Naive B cell (primary cell): ENCODE measurements around the gene PAGR1. TPM values are rescaled to one million over a fixed set of nuclear protein-coding genes. Genes with fewer than 3 reads are reported as not detected.
"Not testable (repeated sequence)": the region's sequence is repeated elsewhere in the genome, so short reads cannot be mapped to it uniquely, and the experiment has no call there.

Experiments
- ATAC-seq, 2 donors: fragments of 150-1000 bp; cut with Tn5 transposase; 2 replicates each; pipeline ENCODE4 v1.10.0; 2021; ENCODE audit warnings: low read depth in 2 of 2, mild to moderate bottlenecking in 2 of 2, moderate library complexity in 2 of 2
- DNase-seq: peaks from one replicate; pipeline ENCODE4 v3.0.0; 2022
- H3K27ac Mint-ChIP-seq, 6 donors: one replicate each; pipeline ENCODE4 v1.8.0; 2020 to 2022; ENCODE audit warnings: mild to moderate bottlenecking in 6 of 6, mixed read lengths in 6 of 6, moderate library complexity in 5 of 6, inconsistent platforms in 2 of 6
- H3K27me3 Mint-ChIP-seq, 3 donors: one replicate each; pipeline ENCODE4 v1.8.0; 2021 to 2022; ENCODE audit warnings: mixed read lengths in 3 of 3, mild to moderate bottlenecking in 1 of 3
- H3K36me3 Mint-ChIP-seq, 2 donors: one replicate each; pipeline ENCODE4 v1.8.0; 2020 to 2022; ENCODE audit warnings: mixed read lengths in 2 of 2, inconsistent platforms in 1 of 2, mild to moderate bottlenecking in 1 of 2
- H3K4me1 Mint-ChIP-seq, 3 donors: one replicate each; pipeline ENCODE4 v1.8.0; 2020 to 2022; ENCODE audit warnings: mixed read lengths in 3 of 3, inconsistent platforms in 1 of 3, mild to moderate bottlenecking in 1 of 3, moderate library complexity in 1 of 3
- H3K4me3 Mint-ChIP-seq, 8 donors: one replicate each; pipeline ENCODE4 v1.8.0; 2020 to 2022; ENCODE audit warnings: mild to moderate bottlenecking in 8 of 8, mixed read lengths in 8 of 8, moderate library complexity in 8 of 8, inconsistent platforms in 2 of 8
- H3K9me3 Mint-ChIP-seq, 7 donors: one replicate each; pipeline ENCODE4 v1.8.0; 2020 to 2022; ENCODE audit warnings: mixed read lengths in 7 of 7, mild to moderate bottlenecking in 5 of 7, inconsistent platforms in 2 of 7, moderate library complexity in 1 of 7
- polyA plus RNA-seq, 6 donors: library from polyadenylated mRNA; unstranded; fragments of 300-500 nt; fragmentation: Illumina TruSeq; gene quantifications; one replicate each; pipeline ENCODE4 v1.2.3, GENCODE V29; 2021; ENCODE audit warnings: low read depth in 6 of 6

Gene PAGR1
- polyA plus RNA-seq, 6 donors from 2014 or later, result 35.5 to 51.5 (median 46.9) TPM

DNA sequence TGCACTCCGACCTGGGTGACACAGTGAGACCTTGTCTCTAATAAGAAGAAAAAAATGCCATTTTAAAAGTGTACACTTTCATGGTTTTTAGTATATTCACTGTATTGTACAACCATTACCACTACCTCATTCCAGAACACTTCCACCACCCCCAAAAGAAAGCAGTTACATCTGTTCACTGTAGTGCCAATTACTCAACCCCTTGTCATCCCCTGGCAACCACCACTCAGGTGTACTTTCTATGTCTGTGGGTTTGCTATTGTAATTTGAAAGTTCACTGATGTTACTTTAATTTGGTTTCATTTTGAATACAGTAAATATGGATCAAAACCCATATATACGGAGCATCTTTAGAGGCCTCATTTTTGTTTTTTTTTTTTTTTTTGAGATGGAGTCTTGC is 31.8 kb upstream of the PAGR1 start:
- Mint-ChIP-seq H3K4me3 (peak overlapping the region in 1 of 8 donors; percentile 32), H3K27ac (peak overlapping the region in 4 of 6 donors; percentile 29 to 85 (median 80))
- no peak for ATAC-seq

DNA sequence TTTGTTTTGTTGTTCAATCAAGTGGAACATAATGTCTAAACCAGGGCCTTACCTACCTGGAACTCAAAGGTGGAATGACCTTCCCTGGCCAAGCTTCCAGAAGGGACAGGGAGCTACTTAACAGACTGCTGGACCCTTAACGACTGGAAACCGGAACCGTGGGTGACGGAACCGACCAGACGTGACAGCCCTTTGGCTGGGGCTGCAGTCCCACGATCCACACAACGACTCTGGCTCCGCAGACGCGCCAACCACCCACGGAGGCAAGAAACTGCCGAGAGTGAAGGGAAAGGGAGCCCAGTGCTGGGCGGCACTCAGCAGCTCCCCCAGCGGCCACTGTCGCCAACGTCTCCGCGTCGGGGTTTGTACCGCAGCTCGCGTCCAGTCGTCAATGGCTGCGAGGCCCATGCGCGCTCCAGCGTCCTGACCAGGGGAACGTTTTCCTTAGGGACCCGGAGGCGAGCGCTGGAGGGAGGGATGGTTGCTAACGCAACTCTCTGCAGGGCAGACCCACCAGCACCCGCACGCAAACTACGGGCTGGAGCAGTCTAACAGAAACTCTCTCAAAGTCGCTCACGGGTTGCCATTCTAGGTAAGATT is 31.0 kb upstream of the PAGR1 start:
- H3K27ac Mint-ChIP-seq, result peak overlapping the region in 3 of 6 donors; percentile 42 to 51 (median 47)
- peak; percentile 93 to 95 for ATAC-seq
- DNase-seq, result peak; percentile 58
- peaks cover 14 to 25% (median 15%) of the 10 kb centered on the region in 3 donors for H3K4me1 Mint-ChIP-seq
- peaks cover 0 to 2% (median 0%) of the 10 kb centered on the region in 7 donors for H3K9me3 Mint-ChIP-seq
- no peaks in the 10 kb centered on the region for H3K36me3 Mint-ChIP-seq
- H3K27me3 Mint-ChIP-seq, result peaks cover 0 to 4% (median 0%) of the 10 kb centered on the region in 3 donors
- peak overlapping the region; percentile 56 to 86 (median 74) for H3K4me3 Mint-ChIP-seq

More for the DNA sequence above, 31.8 kb upstream of the PAGR1 start:
- Mint-ChIP-seq H3K36me3 (no peaks in the 10 kb centered on the region), H3K9me3 (peaks cover 0 to 2% (median 0%) of the 10 kb centered on the region in 7 donors), H3K4me1 (peaks cover 9 to 19% (median 13%) of the 10 kb centered on the region in 3 donors), H3K27me3 (peaks cover 0 to 4% (median under 1%) of the 10 kb centered on the region in 3 donors)
- no peak for DNase-seq

DNA sequence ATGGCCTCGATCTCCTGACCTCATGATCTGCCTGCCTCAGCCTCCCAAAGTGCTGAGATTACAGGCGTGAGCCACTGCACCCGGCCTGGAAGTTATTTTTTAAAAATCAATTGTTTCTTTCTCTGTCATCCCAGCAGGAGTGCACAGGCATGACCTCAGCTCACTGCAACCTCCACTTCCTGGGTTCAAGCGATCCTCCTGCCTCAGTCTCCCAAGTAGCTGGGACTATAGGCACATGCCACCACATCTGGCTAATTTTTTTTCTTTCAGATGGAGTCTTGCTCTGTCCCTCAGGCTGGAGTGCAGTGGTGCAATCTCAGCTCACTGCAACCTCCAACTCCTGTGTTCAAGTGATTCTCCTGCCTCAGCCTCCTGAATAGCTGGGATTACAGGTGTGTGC is 28.8 kb upstream of the PAGR1 start:
- not testable (repeated sequence) for DNase-seq, H3K36me3 Mint-ChIP-seq, ATAC-seq, H3K27me3 Mint-ChIP-seq, H3K9me3 Mint-ChIP-seq
- peak overlapping the region in 1 of 8 donors; percentile 37 for H3K4me3 Mint-ChIP-seq
- H3K4me1 Mint-ChIP-seq, result peaks cover 25 to 44% (median 35%) of the 10 kb centered on the region in 3 donors
- peak overlapping the region in 1 of 6 donors; percentile 52 for H3K27ac Mint-ChIP-seq

DNA sequence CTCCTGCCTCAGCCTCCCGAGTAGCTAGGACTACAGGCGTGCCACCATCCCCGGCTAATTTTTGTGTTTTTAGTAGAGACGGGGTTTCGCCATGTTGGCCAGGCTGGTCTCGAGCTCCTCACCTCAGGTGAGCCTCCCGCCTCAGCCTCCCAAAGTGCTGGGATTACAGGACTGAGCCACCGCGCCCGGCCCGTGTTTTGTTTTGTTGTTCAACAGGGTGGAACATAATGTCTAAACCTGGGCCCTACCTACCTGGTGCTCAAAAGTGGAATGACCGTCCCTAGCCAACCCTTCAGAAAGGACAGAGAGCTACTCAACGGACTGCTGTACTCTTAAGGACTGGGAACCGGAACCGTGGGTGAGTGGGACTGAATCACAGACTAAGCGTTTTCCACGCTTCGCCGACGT is 26.2 kb upstream of the PAGR1 start:
- no peak for ATAC-seq
- no peaks in the 10 kb centered on the region for H3K27me3 Mint-ChIP-seq
- peaks cover 38 to 45% (median 41%) of the 10 kb centered on the region in 3 donors for H3K4me1 Mint-ChIP-seq
- H3K9me3 Mint-ChIP-seq, result no peaks in the 10 kb centered on the region
- peak overlapping the region; percentile 88 to 99 (median 98) for H3K4me3 Mint-ChIP-seq
- H3K27ac Mint-ChIP-seq, result peak overlapping the region; percentile 79 to 99 (median 96)
- H3K36me3 Mint-ChIP-seq, result no peaks in the 10 kb centered on the region
- DNase-seq, result no peak

- Mint-ChIP-seq H3K4me1 (peaks cover 34 to 40% (median 35%) of the 10 kb centered on the region in 3 donors), H3K9me3 (no peaks in the 10 kb centered on the region), H3K27me3 (no peaks in the 10 kb centered on the region), H3K4me3 (peak within 1 kb of the TSS; percentile 88 to 99 (median 98)), H3K27ac (peak within 1 kb of the TSS; percentile 94 to 99 (median 96)), H3K36me3 (no peaks in the 10 kb centered on the region)
- peak; percentile 91 for ATAC-seq
- DNase-seq, result peak; percentile 100
These were observed 25.6 kb upstream of the PAGR1 start, which contains the start of gene KIF22 for GRCh38 chr16:29790183-29790948. Gene KIF22 (plus strand): TSS chr16:29790751. CDS start chr16:29790760, 9 bp downstream.

GRCh38 chr16:29790949-29791844 is 24.8 kb upstream of the PAGR1 start:
- Mint-ChIP-seq H3K4me3 (peak overlapping the region; percentile 88 to 99 (median 98)), H3K4me1 (peaks cover 31 to 36% (median 31%) of the 10 kb centered on the region in 3 donors), H3K27ac (peak overlapping the region; percentile 94 to 99 (median 96)), H3K27me3 (no peaks in the 10 kb centered on the region), H3K36me3 (no peaks in the 10 kb centered on the region), H3K9me3 (no peaks in the 10 kb centered on the region)
- DNase-seq (no peak), ATAC-seq (peak in 1 of 2 donors; percentile 8)

DNA sequence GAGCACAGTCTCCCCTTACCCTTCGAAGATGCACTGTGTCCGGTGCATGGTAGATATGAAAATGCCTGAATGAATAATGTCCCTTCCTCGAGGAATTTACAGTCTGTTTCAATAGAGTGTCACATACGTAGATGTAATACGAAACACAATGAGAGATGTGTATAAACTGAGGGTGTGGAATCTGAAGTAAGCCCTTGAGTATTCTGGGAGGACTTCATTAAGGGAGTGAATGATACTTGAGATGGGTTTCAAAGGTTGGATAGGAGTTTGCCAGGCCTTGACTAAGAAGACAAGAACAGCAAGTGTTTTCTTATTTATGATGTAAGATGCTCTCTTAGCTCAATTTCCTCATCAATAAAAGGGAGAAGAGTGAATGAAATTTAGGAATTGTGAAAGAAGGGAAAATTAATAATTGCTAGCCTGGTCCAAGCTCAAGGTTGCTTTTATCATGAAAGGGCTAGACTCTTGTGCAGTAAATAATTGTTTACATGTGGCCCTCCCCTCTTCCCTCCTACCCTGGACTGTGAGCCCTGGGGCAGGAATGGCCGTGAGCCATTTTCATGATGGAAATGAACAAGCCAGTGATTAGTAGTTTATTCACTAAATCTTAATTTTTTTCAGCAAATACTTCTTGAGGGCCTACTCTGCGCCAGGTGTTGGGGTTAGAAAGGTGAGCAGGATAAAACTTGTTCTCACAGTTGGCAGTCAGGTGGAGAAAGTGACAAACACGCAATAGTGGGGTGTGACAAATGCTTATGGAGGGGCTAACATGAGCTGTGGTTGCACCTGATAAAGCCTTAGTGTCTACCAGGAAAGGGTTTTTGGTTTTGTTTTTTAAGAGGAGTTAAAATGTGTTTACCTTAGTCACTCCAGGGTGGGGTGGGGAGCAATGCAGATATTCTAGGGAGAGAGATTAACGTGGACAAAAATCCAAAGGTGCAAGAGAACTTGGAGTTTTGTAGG is 23.8 kb upstream of the PAGR1 start:
- ATAC-seq, result no peak
- Mint-ChIP-seq H3K9me3 (no peaks in the 10 kb centered on the region), H3K4me1 (peaks cover 31 to 36% (median 31%) of the 10 kb centered on the region in 3 donors), H3K27me3 (no peaks in the 10 kb centered on the region), H3K36me3 (peaks cover 0 to 6% of the 10 kb centered on the region in 2 donors), H3K27ac (peak overlapping the region in 2 of 6 donors; percentile 69 to 99), H3K4me3 (peak overlapping the region; percentile 51 to 99 (median 93))
- DNase-seq, result no peak

DNA sequence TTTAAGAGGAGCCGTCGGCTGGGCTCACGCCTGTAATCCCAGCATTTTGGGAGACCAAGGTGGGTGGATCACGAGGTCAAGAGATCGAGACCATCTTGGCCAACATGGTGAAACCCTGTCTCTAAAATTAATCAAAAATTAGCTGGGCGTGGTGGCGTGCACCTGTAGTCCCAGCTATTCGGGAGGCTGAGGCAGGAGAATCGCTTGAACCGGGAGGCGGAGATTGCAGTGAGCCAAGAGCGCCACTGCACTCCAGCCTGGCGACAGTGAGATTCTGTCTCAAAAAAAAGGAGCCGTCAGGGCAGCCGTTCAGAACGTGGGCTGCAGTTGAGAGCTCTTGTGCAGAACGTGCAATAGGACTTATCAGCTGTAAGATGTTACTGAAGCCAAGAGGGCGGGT is 22.8 kb upstream of the PAGR1 start:
- ATAC-seq, H3K4me3 Mint-ChIP-seq, H3K27ac Mint-ChIP-seq, H3K9me3 Mint-ChIP-seq, H3K27me3 Mint-ChIP-seq, H3K36me3 Mint-ChIP-seq, DNase-seq: not testable (repeated sequence)
- H3K4me1 Mint-ChIP-seq, result peaks cover 31 to 36% (median 31%) of the 10 kb centered on the region in 3 donors

GRCh38 chr16:29794231-29794710 is 21.7 kb upstream of the PAGR1 start:
- Mint-ChIP-seq H3K9me3 (no peaks in the 10 kb centered on the region), H3K27me3 (no peaks in the 10 kb centered on the region), H3K36me3 (peaks cover 8 to 15% of the 10 kb centered on the region in 2 donors), H3K4me3 (peak overlapping the region in 2 of 8 donors; percentile 42 to 47), H3K4me1 (peaks cover 28 to 36% (median 29%) of the 10 kb centered on the region in 3 donors), H3K27ac (no peak overlapping the region)
- no peak for ATAC-seq
- no peak for DNase-seq

GRCh38 chr16:29802416-29802935 is 13.5 kb upstream of the PAGR1 start:
- H3K27ac Mint-ChIP-seq, result peak overlapping the region in 2 of 6 donors; percentile 39 to 47

DNA sequence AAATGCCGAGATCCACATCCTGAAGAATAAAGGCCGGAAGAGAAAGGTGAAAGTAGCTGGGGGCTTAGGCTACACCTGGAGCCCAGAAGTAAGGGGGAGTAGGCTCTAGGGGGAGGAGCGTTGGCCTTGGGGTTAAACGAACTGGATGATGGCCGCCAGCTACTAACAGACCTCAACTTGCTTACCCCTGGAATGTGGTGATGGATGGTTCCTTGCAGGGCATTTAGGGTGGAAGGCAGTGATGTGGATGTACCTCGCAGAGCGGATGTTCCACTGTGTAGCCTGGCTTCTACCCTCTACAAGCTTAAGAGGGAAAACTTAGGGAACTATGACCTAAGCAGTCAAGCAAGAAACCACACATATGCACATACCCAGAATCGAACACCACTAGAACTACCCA is 11.9 kb upstream of the PAGR1 start:
- H3K4me1 Mint-ChIP-seq, result peaks cover 34 to 37% (median 35%) of the 10 kb centered on the region in 3 donors
- DNase-seq (no peak), ATAC-seq (no peak)
- peaks cover 0 to 7% of the 10 kb centered on the region in 2 donors for H3K36me3 Mint-ChIP-seq
- peak overlapping the region; percentile 36 to 98 (median 94) for H3K27ac Mint-ChIP-seq
- no peaks in the 10 kb centered on the region for H3K27me3 Mint-ChIP-seq
- peak overlapping the region; percentile 94 to 100 (median 100) for H3K4me3 Mint-ChIP-seq
- no peaks in the 10 kb centered on the region for H3K9me3 Mint-ChIP-seq

More at GRCh38 chr16:29802416-29802935, 13.5 kb upstream of the PAGR1 start:
- H3K9me3 Mint-ChIP-seq, result no peaks in the 10 kb centered on the region
- H3K36me3 Mint-ChIP-seq, result peaks cover 0 to 15% of the 10 kb centered on the region in 2 donors
- DNase-seq (no peak), ATAC-seq (no peak)
- H3K27me3 Mint-ChIP-seq, result no peaks in the 10 kb centered on the region
- H3K4me3 Mint-ChIP-seq, result peak overlapping the region in 6 of 8 donors; percentile 20 to 94 (median 56)
- H3K4me1 Mint-ChIP-seq, result peaks cover 19 to 22% (median 21%) of the 10 kb centered on the region in 3 donors
